G401 (cell line): ENCODE results near the gene OAS1. TPM values are rescaled to one million over a fixed set of nuclear protein-coding genes. Genes with fewer than 3 reads are reported as not detected.
A peak's percentile ranks its signal among the peaks of the same experiment; 100 is the strongest.

Experiments used
- DNase-seq: peaks from one replicate; pipeline ENCODE4 v3.0.0-alpha.2; 2015; ENCODE audit warnings: low spot score
- in situ Hi-C: cut with HindIII; loops from 2 replicates; pipeline ENCODE4 v1.10.0; 2016; ENCODE audit warnings: low sequenced_read_pairs, mixed read lengths
- total RNA-seq: library from RNA; depleted of rRNA; stranded (reverse); fragments of >200 nt; shearing (Covaris generic); gene quantifications from 2 replicates; pipeline ENCODE4 v1.2.3, GENCODE V29; 2014; rRNA removed

OAS1 gene
- total RNA-seq, result not detected in 2 replicates

GRCh38 chr12:112906712-112907414 lies at the start of gene OAS1:
TSS of gene OAS1 (plus strand) at chr12:112906962. CDS start at chr12:112907040, 78 bp downstream.
- DNase-seq, result peak; percentile 28
- in situ Hi-C loops, result no loop called here

- in situ Hi-C loops, result no loop called here
- DNase-seq, result no peak
Observed at GRCh38 chr12:112859291-112859690, 47.5 kb upstream of the OAS1 start.

GRCh38 chr12:112860181-112860580 lies 46.6 kb upstream of the OAS1 start:
- in situ Hi-C loops, result no loop called here
- no peak for DNase-seq

GRCh38 chr12:112861284-112861683 lies 45.5 kb upstream of the OAS1 start:
- in situ Hi-C loops, result no loop called here
- DNase-seq, result no peak

GRCh38 chr12:112862636-112863290 lies 44.0 kb upstream of the OAS1 start:
- peak; percentile 59 for DNase-seq
- in situ Hi-C loops, result no loop called here

GRCh38 chr12:112868459-112869041 lies 38.2 kb upstream of the OAS1 start:
- in situ Hi-C loops, result no loop called here
- DNase-seq, result no peak

- in situ Hi-C loops, result no loop called here
- no peak for DNase-seq
Observed at GRCh38 chr12:112869091-112869490, 37.7 kb upstream of the OAS1 start.

GRCh38 chr12:112869778-112870177 lies 37.0 kb upstream of the OAS1 start:
- in situ Hi-C loops, result no loop called here
- DNase-seq, result peak; percentile 47

- no peak for DNase-seq
- in situ Hi-C loops, result no loop called here
Observed at GRCh38 chr12:112870267-112870980, 36.3 kb upstream of the OAS1 start.

GRCh38 chr12:112875608-112876007 lies 31.2 kb upstream of the OAS1 start:
- in situ Hi-C loops, result no loop called here

GRCh38 chr12:112876506-112876905 lies 30.3 kb upstream of the OAS1 start:
- no peak for DNase-seq
- in situ Hi-C loops, result no loop called here

More at GRCh38 chr12:112875608-112876007, 31.2 kb upstream of the OAS1 start:
- DNase-seq, result no peak

- in situ Hi-C loops, result no loop called here
- DNase-seq, result no peak
Observed at GRCh38 chr12:112877006-112877405, 29.8 kb upstream of the OAS1 start.

GRCh38 chr12:112878488-112878887 lies 28.3 kb upstream of the OAS1 start:
- in situ Hi-C loops, result no loop called here
- DNase-seq, result no peak

- DNase-seq, result no peak
- in situ Hi-C loops, result no loop called here
Observed at GRCh38 chr12:112879191-112879705, 27.5 kb upstream of the OAS1 start.

GRCh38 chr12:112881602-112882001 lies 25.2 kb upstream of the OAS1 start:
- peak; percentile 98 for DNase-seq
- in situ Hi-C loops, result no loop called here

GRCh38 chr12:112885236-112885635 lies 21.5 kb upstream of the OAS1 start:
- DNase-seq, result no peak
- in situ Hi-C loops, result no loop called here

GRCh38 chr12:112887550-112887949 lies 19.2 kb upstream of the OAS1 start:
- no peak for DNase-seq
- in situ Hi-C loops, result no loop called here

- peak; percentile 71 for DNase-seq
- in situ Hi-C loops, result no loop called here
Observed at GRCh38 chr12:112891093-112892024, 15.4 kb upstream of the OAS1 start.

GRCh38 chr12:112892856-112893255 lies 13.9 kb upstream of the OAS1 start:
- no peak for DNase-seq
- in situ Hi-C loops, result no loop called here
